Measurements from ENCODE around the gene TMX4. TPM values are rescaled to one million over a fixed set of nuclear protein-coding genes. Genes with fewer than 3 reads are reported as not detected.

Gene TMX4
- total and polyA plus RNA-seq, 2 of the 8 experiments (the other 6 are each of a cell fraction or from before 2014, with no cell fraction given), result 2.1 to 7.8 TPM

DNA sequence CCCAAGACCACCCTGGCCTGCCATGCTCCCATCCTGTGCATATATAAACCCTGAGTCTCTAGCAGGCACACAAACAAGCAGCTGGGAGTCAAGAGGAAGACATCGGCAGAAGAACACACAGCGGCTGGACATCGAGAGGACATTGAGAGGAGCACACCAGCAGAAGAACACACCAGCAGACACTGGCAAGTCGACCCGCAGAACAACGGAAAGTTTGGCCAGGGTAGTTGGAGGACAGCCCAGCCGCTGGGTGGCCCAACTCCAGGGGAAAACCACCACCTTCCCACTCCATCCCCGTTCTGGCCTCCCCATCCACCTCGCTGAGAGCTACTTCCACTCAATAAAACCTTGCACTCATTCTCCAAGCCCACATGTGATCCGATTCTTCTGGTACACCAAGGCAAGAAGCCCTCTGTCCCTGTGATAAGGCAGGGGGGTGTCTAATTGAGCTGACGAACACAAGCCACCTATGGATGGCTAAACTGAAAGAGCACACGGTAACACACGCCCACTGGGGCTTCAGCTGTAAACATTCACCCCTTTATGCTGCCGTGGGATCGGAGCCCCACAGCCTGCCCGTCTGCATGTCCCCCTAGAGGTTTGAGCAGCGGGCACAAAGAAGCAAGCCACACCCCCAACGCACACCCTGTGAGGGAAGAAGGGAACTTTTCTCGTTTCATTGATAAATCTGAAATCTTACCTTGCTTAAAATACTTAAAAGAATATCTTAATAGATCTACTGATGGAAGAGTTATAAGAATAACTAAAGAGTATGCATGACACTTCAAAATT lies 13.8 kb downstream of the TMX4 start:
- no peaks in the 10 kb centered on the region for H3K36me3 ChIP-seq (ENCODE audit: control insufficient read depth in 2 of 4, insufficient read depth in 4 of 4, low read length in 3 of 4)
- peaks cover 2% of the 10 kb centered on the region; the same call in 1 of the 2 replicates for H3K23me2 ChIP-seq (ENCODE audit: low read depth, low read length)
- CTCF ChIA-PET (ENCODE audit: partially characterized antibody), result interaction anchor here (0.7 to 1.9 kb wide), 4 partner anchors 21 to 716 kb away, joined by 3 to 5 read pairs (median 4); no protein-coding TSS in a partner anchor
- no peak overlapping the region for H4K5ac ChIP-seq (ENCODE audit: insufficient read length, low read depth, low read length)
- 85% methylated on average over 19 of the region's 19 CpGs; no CpG with 5 or more reads in 1 of the 2 experiments for WGBS, 2 experiments (ENCODE audit: extremely low coverage in 1 of 2, insufficient coverage in 1 of 2, insufficient read length in 1 of 2, insufficient replicate concordance in 2 of 2, low coverage in 1 of 2, low lambda C conversion rate in 2 of 2, missing lambda C conversion rate in 1 of 2)
- no peak overlapping the region for H3K23ac ChIP-seq (ENCODE audit: insufficient read length)
- H3K4ac ChIP-seq (replicated peaks; ENCODE audit: insufficient read length, low read depth, low read length), result no peak overlapping the region
- no peak overlapping the region for H2BK12ac ChIP-seq (ENCODE audit: low read depth, low read length)
- H2BK15ac ChIP-seq (ENCODE audit: low read length), result no peak overlapping the region
- H3K18ac ChIP-seq (ENCODE audit: extremely low read depth, low read length), result no peak overlapping the region
- no peak overlapping the region for H3K56ac ChIP-seq (replicated peaks; ENCODE audit: insufficient read length, low read depth, low read length)
- H3K79me2 ChIP-seq (ENCODE audit: control insufficient read depth in 1 of 2, insufficient read depth in 2 of 2, low read length in 2 of 2), result no peaks in the 10 kb centered on the region
- no peak overlapping the region for H2BK120ac ChIP-seq (replicated peaks; ENCODE audit: low read depth, low read length)
- H3K79me1 ChIP-seq (ENCODE audit: low read depth, low read length), result no peaks in the 10 kb centered on the region
- POLR2A ChIA-PET (ENCODE audit: partially characterized antibody), result no interaction called here
- H4K91ac ChIP-seq (replicated peaks; ENCODE audit: insufficient read length, low read length), result no peak overlapping the region
- H3K4me1 ChIP-seq (replicated peaks in 1 of 4; ENCODE audit: control insufficient read depth in 3 of 4, insufficient read depth in 4 of 4, low read length in 3 of 4), result peaks cover 0 to 3% (median 0%) of the 10 kb centered on the region in 4 experiments; a peak in 3 of 7 replicates
- H3K4me2 ChIP-seq (ENCODE audit: insufficient read depth in 1 of 2, low read depth in 2 of 2, low read length in 2 of 2), result peak overlapping the region in 1 of 2 experiments; percentile 36; a peak in 1 of 4 replicates
- H3K9me3 ChIP-seq (ENCODE audit: insufficient read depth in 2 of 2, low read depth in 1 of 2, low read length in 1 of 2), result no peaks in the 10 kb centered on the region
- no peak overlapping the region for H2AFZ ChIP-seq (ENCODE audit: low read length)
- H4K20me1 ChIP-seq (replicated peaks in 1 of 2; ENCODE audit: control insufficient read depth in 1 of 2, insufficient read depth in 2 of 2, low read length in 2 of 2), result no peaks in the 10 kb centered on the region
- H4K8ac ChIP-seq (ENCODE audit: extremely low read depth, insufficient read depth, low read length), result no peak overlapping the region; the same call in 1 of the 2 replicates
- H3K27ac ChIP-seq (ENCODE audit: low read depth, low read length), result no peak overlapping the region
- H2AK5ac ChIP-seq (ENCODE audit: low read depth, low read length), result no peak overlapping the region
- FAIRE-seq (no peak), DNase-seq (ENCODE audit: low read depth in 1 of 2, low spot score in 2 of 2) (no peak)
- no peaks in the 10 kb centered on the region for H3K27me3 ChIP-seq (replicated peaks in 1 of 4; ENCODE audit: control insufficient read depth in 3 of 4, extremely low read depth in 1 of 4, insufficient read depth in 3 of 4, low read length in 3 of 4)
- no peak overlapping the region for H3K14ac ChIP-seq (ENCODE audit: insufficient read length)
- no peak overlapping the region for H3K9ac ChIP-seq (replicated peaks in 1 of 4; ENCODE audit: extremely low read depth in 1 of 4, low read depth in 3 of 4, low read length in 3 of 4)
- H2BK20ac ChIP-seq (ENCODE audit: low read length), result no peak overlapping the region
- no peak overlapping the region for H3K4me3 ChIP-seq (ENCODE audit: extremely low read depth in 1 of 4, insufficient read depth in 2 of 4, low read depth in 3 of 4, low read length in 4 of 4)
- H2BK5ac ChIP-seq (ENCODE audit: low read depth, low read length), result no peak overlapping the region
- TF ChIP-seq SIRT6 (IDR thresholded peaks at IDR 0.05; ENCODE audit: low read length) (no peak), SRF (IDR thresholded peaks at IDR 0.05; ENCODE audit: low read depth, low read length) (no peak), BCL11A (IDR thresholded peaks at IDR 0.05; ENCODE audit: low read depth in 2 of 2, low read length in 2 of 2) (no peak), FOSL1 (IDR thresholded peaks at IDR 0.05; ENCODE audit: insufficient read depth, low read depth, low read length) (no peak), POLR2AphosphoS5 (IDR thresholded peaks at IDR 0.05; ENCODE audit: low read depth, low read length) (no peak), RNF2 (IDR thresholded peaks at IDR 0.05; ENCODE audit: borderline replicate concordance, low read depth, low read length, missing control alignments, poor library complexity, severe bottlenecking) (no peak), RXRA (IDR thresholded peaks at IDR 0.05; ENCODE audit: insufficient read depth, low read depth, low read length) (no peak), JUN (IDR thresholded peaks at IDR 0.05; ENCODE audit: low read depth, low read length) (no peak), TAF7 (optimal IDR thresholded peaks at IDR 0.05; ENCODE audit: borderline replicate concordance, low read depth, low read length) (no peak), GABPA (IDR thresholded peaks at IDR 0.05; ENCODE audit: borderline replicate concordance, insufficient read depth, low read length) (no peak), SP4 (IDR thresholded peaks at IDR 0.05; ENCODE audit: low read length) (no peak), CHD1 (IDR thresholded peaks at IDR 0.05; ENCODE audit: low read depth, low read length) (no peak)

All from H1 (cell line).